Measurements from ENCODE around the gene GGT6. TPM values are rescaled to one million over a fixed set of nuclear protein-coding genes. Genes with fewer than 3 reads are reported as not detected.
A peak's percentile ranks its signal among the peaks of the same experiment; 100 is the strongest.

GGT6 gene
- total RNA-seq, 3 donors from 2014 or later = 12.8 to 33.8 TPM; not detected in 1

GRCh38 chr17:4574448-4575045, 14.2 kb upstream of the GGT6 start:
- no peaks in the 10 kb centered on the region for H3K36me3 ChIP-seq
- no peaks in the 10 kb centered on the region for H3K9me3 ChIP-seq
- no peak overlapping the region for H3K27ac ChIP-seq
- H3K4me3 ChIP-seq = no peak overlapping the region
- intact Hi-C loops (cut with DNase I; ENCODE audit: low total_unique reads) = no loop called here
- TF ChIP-seq CTCF (IDR thresholded peaks at IDR 0.05) (no peak), POLR2AphosphoS5 (IDR thresholded peaks at IDR 0.05) (no peak), POLR2A (IDR thresholded peaks at IDR 0.05) (no peak)
- no peak for DNase-seq (ENCODE audit: low spot score in 2 of 2)
- H3K4me1 ChIP-seq = no peaks in the 10 kb centered on the region
- no peaks in the 10 kb centered on the region for H3K27me3 ChIP-seq

- Histone ChIP-seq H3K36me3 (no peaks in the 10 kb centered on the region), H3K4me3 (no peak overlapping the region), H3K27ac (no peak overlapping the region), H3K27me3 (no peaks in the 10 kb centered on the region), H3K4me1 (no peaks in the 10 kb centered on the region), H3K9me3 (no peaks in the 10 kb centered on the region)
- intact Hi-C loops (cut with DNase I; ENCODE audit: low total_unique reads) = no loop called here
- TF ChIP-seq POLR2A (IDR thresholded peaks at IDR 0.05) = no peak
- TF ChIP-seq POLR2AphosphoS5 (IDR thresholded peaks at IDR 0.05) = no peak
- no peak for TF ChIP-seq CTCF (IDR thresholded peaks at IDR 0.05)
- peak in 1 of 2 donors; percentile 15 for DNase-seq (ENCODE audit: low spot score in 2 of 2)
Measured at GRCh38 chr17:4573669-4574068, 13.3 kb upstream of the GGT6 start.

GRCh38 chr17:4573115-4573514, 12.7 kb upstream of the GGT6 start:
- intact Hi-C loops (cut with DNase I; ENCODE audit: low total_unique reads) = no loop called here

GRCh38 chr17:4572131-4572530, 11.8 kb upstream of the GGT6 start:
- H3K9me3 ChIP-seq = no peaks in the 10 kb centered on the region
- peak in 1 of 2 donors; percentile 17 for DNase-seq (ENCODE audit: low spot score in 2 of 2)
- intact Hi-C loops (cut with DNase I; ENCODE audit: low total_unique reads) = no loop called here
- no peak overlapping the region for H3K27ac ChIP-seq
- no peaks in the 10 kb centered on the region for H3K27me3 ChIP-seq
- no peaks in the 10 kb centered on the region for H3K4me1 ChIP-seq
- no peak overlapping the region for H3K4me3 ChIP-seq
- H3K36me3 ChIP-seq = no peaks in the 10 kb centered on the region
- no peak for TF ChIP-seq CTCF (IDR thresholded peaks at IDR 0.05)
- TF ChIP-seq POLR2AphosphoS5 (IDR thresholded peaks at IDR 0.05) = no peak
- TF ChIP-seq POLR2A (IDR thresholded peaks at IDR 0.05) = no peak

More at GRCh38 chr17:4573115-4573514, 12.7 kb upstream of the GGT6 start:
- Histone ChIP-seq H3K4me1 (no peaks in the 10 kb centered on the region), H3K27me3 (no peaks in the 10 kb centered on the region), H3K36me3 (no peaks in the 10 kb centered on the region), H3K9me3 (no peaks in the 10 kb centered on the region), H3K4me3 (no peak overlapping the region), H3K27ac (no peak overlapping the region)
- TF ChIP-seq POLR2AphosphoS5 (IDR thresholded peaks at IDR 0.05) = no peak
- no peak for TF ChIP-seq POLR2A (IDR thresholded peaks at IDR 0.05)
- TF ChIP-seq CTCF (IDR thresholded peaks at IDR 0.05) = no peak
- no peak for DNase-seq (ENCODE audit: low spot score in 2 of 2)

GRCh38 chr17:4569591-4569990, 9.2 kb upstream of the GGT6 start:
- Histone ChIP-seq H3K4me1 (no peaks in the 10 kb centered on the region), H3K27me3 (no peaks in the 10 kb centered on the region), H3K27ac (no peak overlapping the region), H3K9me3 (no peaks in the 10 kb centered on the region), H3K4me3 (no peak overlapping the region), H3K36me3 (no peaks in the 10 kb centered on the region)
- no peak for DNase-seq (ENCODE audit: low spot score in 2 of 2)
- TF ChIP-seq POLR2A (IDR thresholded peaks at IDR 0.05) (no peak), POLR2AphosphoS5 (IDR thresholded peaks at IDR 0.05) (no peak), CTCF (IDR thresholded peaks at IDR 0.05) (no peak)
- intact Hi-C loops (cut with DNase I; ENCODE audit: low total_unique reads) = loop anchor here (10.0 kb wide), 2 partner anchors 45 to 145 kb away; no protein-coding TSS in a partner anchor
